ENCODE data around the gene CACNA2D3. TPM values are rescaled to one million over a fixed set of nuclear protein-coding genes. Genes with fewer than 3 reads are reported as not detected.
A peak's percentile ranks its signal among the peaks of the same experiment; 100 is the strongest.

The CACNA2D3 gene
- total and polyA plus RNA-seq, 4 donors: 0.38 to 2.5 (median 1.1) TPM

DNA sequence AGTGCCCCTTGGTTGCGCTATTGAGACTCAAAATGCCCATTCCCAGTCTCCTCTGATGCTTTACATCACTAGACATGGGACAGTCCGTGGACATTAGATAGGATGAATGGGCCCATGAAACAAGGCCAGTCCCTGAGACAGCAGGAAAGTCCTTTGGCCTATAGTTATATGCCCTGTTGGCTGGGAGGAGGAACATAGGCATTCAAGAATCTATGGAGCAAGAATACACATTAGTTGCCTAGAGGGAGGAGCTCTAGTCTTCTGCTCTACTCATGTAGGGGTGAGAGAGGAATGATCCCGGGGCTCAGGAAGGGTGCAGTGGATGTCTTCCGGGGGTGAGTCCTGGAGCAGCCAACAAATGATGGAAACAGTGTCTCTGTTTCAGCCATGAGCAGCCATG lies 863.5 kb downstream of the CACNA2D3 start:
- Histone ChIP-seq H3K4me3 (no peak overlapping the region), H3K27ac (ENCODE audit: low read depth in 1 of 2, low read length in 1 of 2) (no peak overlapping the region), H3K27me3 (ENCODE audit: control insufficient read depth in 3 of 3, insufficient read depth in 3 of 3, low read length in 2 of 3) (no peaks in the 10 kb centered on the region), H3K36me3 (ENCODE audit: control insufficient read depth in 4 of 4, insufficient read depth in 4 of 4, low read length in 4 of 4) (no peaks in the 10 kb centered on the region), H3K4me1 (ENCODE audit: control insufficient read depth in 5 of 5, insufficient read depth in 5 of 5, low read length in 5 of 5) (peaks cover 0 to 21% (median 15%) of the 10 kb centered on the region in 5 donors), H3K9me3 (ENCODE audit: control insufficient read depth in 4 of 4, insufficient read depth in 3 of 4, low read length in 3 of 4) (no peaks in the 10 kb centered on the region), H3K9ac (ENCODE audit: insufficient read depth in 1 of 2, low read length in 2 of 2) (no peak overlapping the region)
- DNase-seq (no peak), ATAC-seq (ENCODE audit: insufficient read depth, low FRiP score) (no peak)
- 93% methylated on average over 4 of the region's 4 CpGs for WGBS, 2 donors
- TF ChIP-seq, protein P1, sequence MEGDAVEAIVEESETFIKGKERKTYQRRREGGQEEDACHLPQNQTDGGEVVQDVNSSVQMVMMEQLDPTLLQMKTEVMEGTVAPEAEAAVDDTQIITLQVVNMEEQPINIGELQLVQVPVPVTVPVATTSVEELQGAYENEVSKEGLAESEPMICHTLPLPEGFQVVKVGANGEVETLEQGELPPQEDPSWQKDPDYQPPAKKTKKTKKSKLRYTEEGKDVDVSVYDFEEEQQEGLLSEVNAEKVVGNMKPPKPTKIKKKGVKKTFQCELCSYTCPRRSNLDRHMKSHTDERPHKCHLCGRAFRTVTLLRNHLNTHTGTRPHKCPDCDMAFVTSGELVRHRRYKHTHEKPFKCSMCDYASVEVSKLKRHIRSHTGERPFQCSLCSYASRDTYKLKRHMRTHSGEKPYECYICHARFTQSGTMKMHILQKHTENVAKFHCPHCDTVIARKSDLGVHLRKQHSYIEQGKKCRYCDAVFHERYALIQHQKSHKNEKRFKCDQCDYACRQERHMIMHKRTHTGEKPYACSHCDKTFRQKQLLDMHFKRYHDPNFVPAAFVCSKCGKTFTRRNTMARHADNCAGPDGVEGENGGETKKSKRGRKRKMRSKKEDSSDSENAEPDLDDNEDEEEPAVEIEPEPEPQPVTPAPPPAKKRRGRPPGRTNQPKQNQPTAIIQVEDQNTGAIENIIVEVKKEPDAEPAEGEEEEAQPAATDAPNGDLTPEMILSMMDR (IDR thresholded peaks at IDR 0.05; ENCODE audit: control extremely low read depth, extremely low read depth): no peak

DNA sequence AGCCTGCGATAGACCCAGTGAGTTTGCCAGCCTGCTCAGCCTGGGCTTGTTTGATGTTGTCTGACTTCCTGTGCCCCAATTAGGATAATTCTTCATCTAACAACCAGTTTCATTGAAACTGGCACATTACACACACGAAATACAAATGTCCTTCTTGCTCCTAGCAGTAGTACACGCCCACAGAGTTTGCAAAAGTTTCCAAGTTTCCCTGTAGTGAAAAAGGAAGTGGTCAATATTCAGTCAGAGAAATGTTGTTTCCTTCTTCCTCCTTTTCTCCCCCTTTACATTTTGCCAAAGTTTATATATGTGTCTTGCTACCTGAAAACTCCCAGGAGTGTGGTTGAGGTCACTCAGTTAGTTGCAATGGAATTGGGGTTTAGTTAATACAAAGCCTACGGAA lies 863.9 kb downstream of the CACNA2D3 start:
- ATAC-seq (ENCODE audit: insufficient read depth, low FRiP score) (no peak), DNase-seq (no peak)
- Histone ChIP-seq H3K4me1 (ENCODE audit: control insufficient read depth in 5 of 5, insufficient read depth in 5 of 5, low read length in 5 of 5) (peaks cover 0 to 21% (median 15%) of the 10 kb centered on the region in 5 donors), H3K27ac (ENCODE audit: low read depth in 1 of 2, low read length in 1 of 2) (no peak overlapping the region), H3K9ac (ENCODE audit: insufficient read depth in 1 of 2, low read length in 2 of 2) (no peak overlapping the region), H3K4me3 (no peak overlapping the region), H3K9me3 (ENCODE audit: control insufficient read depth in 4 of 4, insufficient read depth in 3 of 4, low read length in 3 of 4) (no peaks in the 10 kb centered on the region), H3K36me3 (ENCODE audit: control insufficient read depth in 4 of 4, insufficient read depth in 4 of 4, low read length in 4 of 4) (no peaks in the 10 kb centered on the region), H3K27me3 (ENCODE audit: control insufficient read depth in 3 of 3, insufficient read depth in 3 of 3, low read length in 2 of 3) (no peaks in the 10 kb centered on the region)
- TF ChIP-seq, protein P1 (IDR thresholded peaks at IDR 0.05; ENCODE audit: control extremely low read depth, extremely low read depth): no peak
- 67 to 83% methylated on average over 4 of the region's 4 CpGs for WGBS, 2 donors

DNA sequence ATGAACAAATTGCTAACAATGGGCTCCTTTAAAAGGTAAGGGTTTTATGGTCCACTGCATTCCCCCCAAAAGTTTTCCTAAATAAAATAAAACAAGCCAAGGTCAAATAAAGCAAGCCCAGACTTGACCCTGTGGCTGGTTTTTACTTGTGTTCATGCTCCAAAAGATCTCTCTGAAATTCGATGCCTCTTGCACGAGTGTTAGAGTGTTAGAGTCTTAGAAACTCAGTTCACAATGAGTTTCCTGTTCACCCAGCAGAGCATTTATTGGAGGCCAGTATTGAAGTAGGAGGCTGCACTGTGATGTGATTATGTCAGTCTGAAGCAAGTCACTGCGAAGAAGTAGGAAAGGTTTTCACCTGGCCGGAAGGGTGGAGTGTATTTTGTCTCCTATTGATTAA lies 865.4 kb downstream of the CACNA2D3 start:
- DNase-seq: peak in 2 of 3 donors; percentile 29 to 65
- Histone ChIP-seq H3K4me3 (no peak overlapping the region), H3K9me3 (ENCODE audit: control insufficient read depth in 4 of 4, insufficient read depth in 3 of 4, low read length in 3 of 4) (no peaks in the 10 kb centered on the region), H3K9ac (ENCODE audit: insufficient read depth in 1 of 2, low read length in 2 of 2) (no peak overlapping the region), H3K4me1 (ENCODE audit: control insufficient read depth in 5 of 5, insufficient read depth in 5 of 5, low read length in 5 of 5) (peaks cover 0 to 21% (median 15%) of the 10 kb centered on the region in 5 donors), H3K36me3 (ENCODE audit: control insufficient read depth in 4 of 4, insufficient read depth in 4 of 4, low read length in 4 of 4) (no peaks in the 10 kb centered on the region), H3K27me3 (ENCODE audit: control insufficient read depth in 3 of 3, insufficient read depth in 3 of 3, low read length in 2 of 3) (no peaks in the 10 kb centered on the region), H3K27ac (ENCODE audit: low read depth in 1 of 2, low read length in 1 of 2) (no peak overlapping the region)
- TF ChIP-seq, protein P1 (IDR thresholded peaks at IDR 0.05; ENCODE audit: control extremely low read depth, extremely low read depth): no peak
- 69 to 74% methylated on average over 4 of the region's 4 CpGs for WGBS, 2 donors
- no peak for ATAC-seq (ENCODE audit: insufficient read depth, low FRiP score)

DNA sequence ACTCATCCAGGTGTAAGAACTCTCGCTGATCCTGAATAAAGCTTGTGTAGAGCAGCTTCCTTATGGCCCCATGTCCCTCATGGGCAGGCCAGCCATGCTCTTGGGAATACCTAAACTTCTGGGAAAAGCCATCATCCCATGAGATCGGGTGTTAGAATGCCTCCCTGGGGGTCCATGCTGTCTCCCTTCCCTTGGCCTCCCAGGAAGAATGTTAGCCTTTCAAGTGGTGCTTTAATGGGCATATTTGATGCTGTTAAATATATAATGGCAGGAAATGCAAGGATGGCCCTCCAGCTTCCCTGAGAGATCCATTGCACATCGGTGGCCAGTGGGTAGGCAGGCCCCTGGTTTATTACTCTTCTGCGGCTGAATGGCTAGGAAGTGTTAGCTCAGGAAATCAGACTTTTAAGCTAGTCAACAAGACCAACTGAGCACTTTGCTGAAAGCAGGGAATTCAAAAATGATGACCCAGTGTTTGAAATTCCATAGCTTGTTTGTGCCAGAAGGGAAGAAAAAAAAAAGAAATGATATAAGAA lies 866.0 kb downstream of the CACNA2D3 start:
- TF ChIP-seq, protein P1 (IDR thresholded peaks at IDR 0.05; ENCODE audit: control extremely low read depth, extremely low read depth): no peak
- Histone ChIP-seq H3K4me1 (ENCODE audit: control insufficient read depth in 5 of 5, insufficient read depth in 5 of 5, low read length in 5 of 5) (peaks cover 0 to 21% (median 15%) of the 10 kb centered on the region in 5 donors), H3K36me3 (ENCODE audit: control insufficient read depth in 4 of 4, insufficient read depth in 4 of 4, low read length in 4 of 4) (no peaks in the 10 kb centered on the region), H3K27ac (ENCODE audit: low read depth in 1 of 2, low read length in 1 of 2) (no peak overlapping the region), H3K9ac (ENCODE audit: insufficient read depth in 1 of 2, low read length in 2 of 2) (no peak overlapping the region), H3K4me3 (no peak overlapping the region), H3K9me3 (ENCODE audit: control insufficient read depth in 4 of 4, insufficient read depth in 3 of 4, low read length in 3 of 4) (no peaks in the 10 kb centered on the region), H3K27me3 (ENCODE audit: control insufficient read depth in 3 of 3, insufficient read depth in 3 of 3, low read length in 2 of 3) (no peaks in the 10 kb centered on the region)
- WGBS, 2 donors: 52 to 56% methylated on average over 4 of the region's 4 CpGs
- ATAC-seq (ENCODE audit: insufficient read depth, low FRiP score): peak; percentile 51
- DNase-seq: no peak
